HepG2 (cell line): Measurements from ENCODE around the gene NINL. TPM values are rescaled to one million over a fixed set of nuclear protein-coding genes. Genes with fewer than 3 reads are reported as not detected.
A peak's percentile ranks its signal among the peaks of the same experiment; 100 is the strongest.

Source experiments
- BRF2 ChIP-seq: sonication (generic); formaldehyde crosslinking; IDR thresholded peaks from 2 replicates; pipeline ENCODE4 v1.8.1; 2022; ENCODE audit warnings: mild to moderate bottlenecking, missing genetic modification reagents
- E2F1 ChIP-seq: sonication (generic); formaldehyde crosslinking; IDR thresholded peaks from 2 replicates; pipeline ENCODE4 v1.5.0; 2020; ENCODE audit warnings: missing genetic modification reagents
- FOXC1 ChIP-seq: sonication (generic); formaldehyde crosslinking; IDR thresholded peaks from 2 replicates; pipeline ENCODE4 v1.8.0; 2022; ENCODE audit warnings: mild to moderate bottlenecking, missing genetic modification reagents, borderline replicate concordance
- HDAC1 ChIP-seq: sonication (generic); formaldehyde crosslinking; IDR thresholded peaks from 2 replicates; pipeline ENCODE4 v1.5.1; 2020; ENCODE audit warnings: mild to moderate bottlenecking, missing genetic modification reagents
- HHEX ChIP-seq: IDR thresholded peaks from 2 replicates; pipeline ENCODE4 v1.6.1; 2016; ENCODE audit warnings: control low read depth
- IKZF5 ChIP-seq: IDR thresholded peaks from 2 replicates; pipeline ENCODE4 v1.6.1; 2018; ENCODE audit warnings: missing genetic modification reagents, mild to moderate bottlenecking, missing compliant biosample characterization
- MBNL3 ChIP-seq: fragments of 250-450 bp; sonication (Bioruptor Pico); conservative IDR thresholded peaks from 2 replicates; pipeline ENCODE4 v1.8.0; 2022; ENCODE audit warnings: mild to moderate bottlenecking, inconsistent platforms
- MTF1 ChIP-seq: sonication (generic); formaldehyde crosslinking; IDR thresholded peaks from 2 replicates; pipeline ENCODE4 v1.5.0; 2020; ENCODE audit warnings: missing genetic modification reagents
- NFKB2 ChIP-seq: sonication (generic); formaldehyde crosslinking; IDR thresholded peaks from 2 replicates; pipeline ENCODE4 v1.4.0; 2020; ENCODE audit warnings: missing genetic modification reagents, borderline replicate concordance
- PAX8 ChIP-seq: sonication (generic); formaldehyde crosslinking; IDR thresholded peaks from 2 replicates; pipeline ENCODE4 v1.8.0; 2022; ENCODE audit warnings: mild to moderate bottlenecking, missing genetic modification reagents, borderline replicate concordance
- PLRG1 ChIP-seq: fragments of 450-650 bp; conservative IDR thresholded peaks from 2 replicates; pipeline ENCODE4 v1.6.1; 2016
- PLSCR1 ChIP-seq: sonication (generic); formaldehyde crosslinking; IDR thresholded peaks from 2 replicates; pipeline ENCODE4 v1.5.0; 2020; ENCODE audit warnings: missing genetic modification reagents, mild to moderate bottlenecking, borderline replicate concordance
- RFXANK ChIP-seq: IDR thresholded peaks from 2 replicates; pipeline ENCODE4 v1.6.1; 2016
- SIX4 ChIP-seq: sonication (generic); formaldehyde crosslinking; IDR thresholded peaks from 2 replicates; pipeline ENCODE4 v1.4.0; 2020; ENCODE audit warnings: missing genetic modification reagents
- SP5 ChIP-seq: IDR thresholded peaks from 2 replicates; pipeline ENCODE4 v1.6.1; 2016; ENCODE audit warnings: low read depth, borderline replicate concordance
- TBX2 ChIP-seq: sonication (generic); formaldehyde crosslinking; IDR thresholded peaks from 2 replicates; pipeline ENCODE4 v1.5.0; 2020; ENCODE audit warnings: missing genetic modification reagents, mild to moderate bottlenecking, borderline replicate concordance
- TRIM24 ChIP-seq: sonication (generic); formaldehyde crosslinking; IDR thresholded peaks from 2 replicates; pipeline ENCODE4 v1.8.0; 2022; ENCODE audit warnings: mild to moderate bottlenecking, missing genetic modification reagents
- ZBTB7B ChIP-seq: sonication (generic); formaldehyde crosslinking; IDR thresholded peaks from 2 replicates; pipeline ENCODE4 v1.4.0; 2020; ENCODE audit warnings: missing genetic modification reagents
- ZBTB8A ChIP-seq: sonication (generic); formaldehyde crosslinking; IDR thresholded peaks from 2 replicates; pipeline ENCODE4 v1.4.0; 2020; ENCODE audit warnings: mild to moderate bottlenecking, low read depth, missing genetic modification reagents, borderline replicate concordance
- ZNF160 ChIP-seq: sonication (generic); formaldehyde crosslinking; IDR thresholded peaks from 2 replicates; pipeline ENCODE4 v1.8.0; 2022; ENCODE audit warnings: mild to moderate bottlenecking, inconsistent platforms, missing genetic modification reagents
- ZNF256 ChIP-seq: sonication (generic); formaldehyde crosslinking; conservative IDR thresholded peaks from 2 replicates; pipeline ENCODE4 v1.4.0; 2020; ENCODE audit warnings: missing genetic modification reagents
- ZNF382 ChIP-seq: sonication (generic); formaldehyde crosslinking; IDR thresholded peaks from 2 replicates; pipeline ENCODE4 v1.5.0; 2020; ENCODE audit warnings: missing genetic modification reagents, mild to moderate bottlenecking, borderline replicate concordance
- ZNF510 ChIP-seq: sonication (generic); formaldehyde crosslinking; IDR thresholded peaks from 2 replicates; pipeline ENCODE4 v1.4.0; 2020; ENCODE audit warnings: low read depth, mild to moderate bottlenecking, missing genetic modification reagents
- ZNF749 ChIP-seq: sonication (generic); formaldehyde crosslinking; IDR thresholded peaks from 2 replicates; pipeline ENCODE4 v1.8.0; 2022; ENCODE audit warnings: mild to moderate bottlenecking, missing genetic modification reagents, moderate library complexity, borderline replicate concordance
- ZUFSP ChIP-seq: sonication (generic); formaldehyde crosslinking; IDR thresholded peaks from 2 replicates; pipeline ENCODE4 v1.9.0; 2021; ENCODE audit warnings: missing genetic modification reagents, mild to moderate bottlenecking, borderline replicate concordance
- polyA plus RNA-seq, 8 experiments: library from polyadenylated mRNA; depleted of rRNA in 3 of 8; stranded (reverse) in 7 of 8; unstranded in 1 of 8; fragments of >200 nt; fragmentation: Illumina TruSeq in 4 of 8; extraction: Trizol in 4 of 8; gene quantifications; 2 replicates each; pipeline versions ENCODE4 v1.2.1 to v1.2.3, GENCODE V29; 2011 to 2016; ENCODE audit warnings: low read depth in 4 of 8, missing spikeins in 1 of 8, mixed read lengths in 1 of 8; ENCODE audit not compliant: insufficient read depth in 1 of 8
- total RNA-seq, 5 experiments: library from RNA; depleted of rRNA; stranded (reverse); fragments of >200 nt; fragmentation: Illumina TruSeq; extraction: Trizol; gene quantifications; 2 replicates each; pipeline ENCODE4 v1.2.3, GENCODE V29; 2016; ENCODE audit warnings: low read depth in 1 of 5

The NINL gene
- total and polyA plus RNA-seq, 2 of the 13 experiments (the other 11 are each of a cell fraction or from before 2014, with no cell fraction given): 32.3 to 34.3 TPM

GRCh38 chr20:25623736-25624499, 38.6 kb upstream of the NINL start, which contains the start of gene NANP (continued):
- TF ChIP-seq E2F1 (CRISPR knock-in tag) (peak; percentile 95), HDAC1 (peak; percentile 85), ZNF749 (CRISPR knock-in tag) (peak; percentile 90), ZBTB7B (CRISPR knock-in tag) (peak; percentile 84; the same call in 1 of the 2 replicates), ZNF160 (peak; percentile 21; the same call in 1 of the 2 replicates), ZNF382 (no peak), MBNL3 (CRISPR knock-in tag) (no peak; the same call in 1 of the 2 replicates), HHEX (CRISPR knock-in tag) (no peak; the same call in 1 of the 2 replicates), ZNF256 (peak; percentile 70), NFKB2 (CRISPR knock-in tag) (peak; percentile 99), PAX8 (CRISPR knock-in tag) (0 out of 2 replicates have a peak, but pooled peaks have one; percentile 30), TRIM24 (no peak), PLRG1 (no peak), PLSCR1 (peak; percentile 97), IKZF5 (CRISPR knock-in tag) (peak; percentile 83), SIX4 (CRISPR knock-in tag) (no peak; the same call in 1 of the 2 replicates), RFXANK (CRISPR knock-in tag) (peak; percentile 75; the same call in 1 of the 2 replicates), ZBTB8A (CRISPR knock-in tag) (peak; percentile 66; the same call in 1 of the 2 replicates), BRF2 (CRISPR knock-in tag) (peak; percentile 87), ZUFSP (CRISPR knock-in tag) (0 out of 2 replicates have a peak, but pooled peaks have one; percentile 88), TBX2 (CRISPR knock-in tag) (peak; percentile 94), SP5 (peak; percentile 81), ZNF510 (peak; percentile 89; the same call in 1 of the 2 replicates), MTF1 (CRISPR knock-in tag) (peak; percentile 78), FOXC1 (CRISPR knock-in tag) (peak; percentile 97; the same call in 1 of the 2 replicates)
